HPDE6-E6E7 (cell line): ENCODE data around the gene TBX1.

Experiments used
- DNase-seq: peaks from one replicate; pipeline ENCODE4 v3.0.0; 2011; ENCODE audit warnings: missing footprints; ENCODE audit errors: extremely low spot score

TBX1 gene

DNA sequence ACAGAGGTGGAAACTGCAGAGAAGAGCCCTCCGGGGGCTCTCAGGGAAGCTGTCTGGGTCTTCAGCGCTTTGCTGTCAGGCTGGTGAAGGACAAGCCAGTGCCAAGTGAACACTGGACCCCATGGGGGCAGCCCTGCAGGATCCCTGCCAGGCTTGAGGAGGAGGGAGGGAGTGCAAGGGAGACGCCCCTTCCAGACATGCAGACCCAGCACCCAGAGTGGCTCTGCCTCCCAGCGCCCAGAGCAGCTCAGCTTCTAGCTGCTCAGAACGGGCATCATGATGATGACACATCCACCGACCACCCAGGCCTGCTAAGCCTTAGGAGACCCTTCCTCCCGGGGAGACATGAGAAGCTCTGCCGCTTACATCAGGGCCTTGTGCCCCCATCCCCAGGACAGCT is 39.7 kb downstream of the TBX1 start:
- no peak for DNase-seq

DNA sequence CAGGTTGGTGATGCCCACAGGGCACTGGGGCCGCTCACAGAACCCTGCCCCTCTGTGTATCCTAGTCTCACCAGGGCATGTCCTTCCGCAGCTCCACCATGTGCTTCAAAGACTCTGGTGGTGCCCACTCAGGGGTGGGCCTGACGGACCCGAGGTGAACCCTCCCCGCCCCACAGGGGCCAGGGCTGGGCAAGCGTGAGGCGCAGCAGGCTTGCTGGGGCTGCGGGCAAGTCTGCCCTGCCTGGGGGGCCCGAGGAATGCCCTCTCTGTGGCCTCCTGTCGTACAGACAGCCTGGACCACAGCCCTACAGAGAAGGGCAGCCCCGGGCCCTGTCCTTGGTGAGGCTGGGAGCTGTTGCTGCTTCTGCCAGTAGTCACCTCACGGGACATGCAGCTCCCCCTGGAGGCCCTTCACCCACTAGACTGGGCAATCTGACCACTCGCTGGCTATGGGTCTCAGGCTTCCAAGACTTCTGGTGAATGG is 40.2 kb downstream of the TBX1 start:
- no peak for DNase-seq

DNA sequence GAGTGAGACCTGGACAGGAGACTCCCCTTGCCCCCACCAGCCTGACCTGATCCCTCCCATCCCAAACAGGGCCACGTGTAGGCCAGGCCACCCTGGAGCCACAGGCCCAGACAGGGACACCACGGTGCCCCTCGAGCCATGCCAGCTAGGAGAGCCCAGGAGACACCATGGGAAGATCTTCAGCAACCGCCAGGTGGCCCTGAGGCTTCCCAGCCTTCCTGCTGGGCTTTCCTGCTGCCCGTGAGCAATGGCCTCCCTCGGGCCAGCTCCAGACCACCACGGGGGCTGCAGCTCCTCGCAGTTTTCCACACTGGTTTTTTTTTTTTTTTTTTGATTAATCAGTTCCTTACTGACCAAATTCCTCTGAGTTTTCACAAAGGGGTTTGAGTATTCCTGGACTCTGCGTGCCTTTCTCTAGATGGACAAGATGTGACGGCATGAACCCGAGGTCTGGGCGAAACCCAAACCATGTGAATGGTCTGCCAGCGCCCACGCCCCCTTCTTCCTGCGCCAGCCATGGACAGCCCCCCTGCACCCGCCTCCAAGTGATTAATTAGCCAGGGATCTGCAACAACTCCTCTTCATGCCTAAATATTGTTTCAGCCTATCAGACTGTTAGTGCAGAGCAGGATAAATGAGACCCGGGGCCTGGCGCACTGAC is 40.9 kb downstream of the TBX1 start:
- no peak for DNase-seq

DNA sequence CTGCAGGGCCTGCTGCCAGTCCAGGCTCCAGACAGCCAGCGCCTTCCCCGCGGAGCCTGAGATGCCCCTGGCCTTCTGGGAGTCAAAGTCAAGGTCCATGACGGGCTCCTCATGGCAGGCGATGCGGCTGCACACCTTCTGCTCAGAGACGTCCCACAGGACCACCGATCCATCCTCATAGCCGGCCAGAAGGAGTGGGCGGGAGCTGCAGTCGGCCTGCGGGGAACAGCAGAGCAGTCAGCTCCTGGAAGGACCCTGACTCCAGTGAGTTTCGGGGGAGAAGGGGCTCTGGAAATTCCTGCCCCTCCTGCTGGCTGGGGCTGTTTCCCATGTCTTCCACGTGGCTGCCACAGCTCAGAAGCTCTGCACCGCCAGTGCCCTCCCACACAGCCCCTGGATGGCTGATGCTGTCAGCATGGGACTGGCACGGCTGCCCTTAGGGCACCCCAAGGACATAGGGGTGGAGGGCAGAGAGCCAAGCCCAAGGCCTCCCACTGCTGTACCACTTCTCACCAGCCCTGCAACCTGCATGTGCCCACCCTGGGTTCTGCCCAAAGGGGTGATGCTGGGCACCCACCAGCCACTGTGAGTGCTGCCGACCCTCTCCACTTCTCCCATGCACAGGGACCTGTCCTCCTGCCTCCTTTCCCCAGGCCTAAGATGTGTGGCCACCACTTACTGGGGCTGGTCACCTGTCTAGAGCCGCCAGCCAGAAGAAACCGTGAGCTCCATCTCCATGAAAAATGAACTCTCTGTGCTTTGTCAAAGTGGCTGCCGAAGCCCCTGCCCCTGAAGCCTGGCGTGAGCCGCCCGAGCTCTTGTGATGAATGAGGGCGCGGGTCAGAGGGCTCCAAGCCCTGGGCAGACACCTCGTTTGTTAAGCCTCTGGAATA is 41.7 kb downstream of the TBX1 start:
- DNase-seq: no peak

DNA sequence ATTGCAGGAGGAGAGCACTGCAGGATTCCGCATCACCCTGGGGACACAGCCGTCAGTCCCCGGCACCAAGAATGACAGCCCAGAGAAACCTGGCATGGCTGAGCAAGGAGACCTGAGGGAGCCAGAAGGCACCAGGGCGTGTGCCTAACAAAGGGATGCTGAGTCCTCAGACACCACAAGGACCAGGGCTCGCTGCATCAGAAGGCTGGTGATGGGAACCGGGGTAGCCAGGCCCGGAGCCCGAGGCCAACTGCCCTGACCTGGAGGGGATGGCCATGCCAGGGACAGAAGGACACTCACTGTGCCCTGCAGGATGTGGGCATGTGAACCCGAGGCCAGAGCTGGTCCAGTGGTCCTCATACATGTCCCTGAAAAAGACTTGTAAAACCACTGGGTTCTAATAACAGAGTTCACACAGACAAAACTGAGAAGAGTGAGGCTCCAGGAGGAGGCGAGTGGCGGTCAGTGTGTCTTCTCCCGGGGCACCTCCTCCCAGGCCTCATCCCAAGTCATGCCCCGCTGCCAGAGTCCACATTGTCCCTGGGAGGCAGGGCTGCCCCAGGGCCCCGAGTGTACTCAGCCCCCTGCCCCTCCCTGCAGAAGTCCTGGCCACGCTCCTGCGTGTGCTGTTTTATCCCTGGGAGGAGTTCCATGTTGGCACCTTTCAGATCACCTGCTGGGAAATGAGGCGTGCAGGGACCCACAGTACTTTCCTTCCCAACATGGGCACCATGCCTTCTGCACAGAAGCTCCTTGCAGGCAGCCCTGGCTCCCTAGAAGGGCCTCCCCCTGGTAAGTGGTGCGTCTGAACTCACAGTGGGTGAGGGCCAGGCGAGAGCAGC is 42.5 kb downstream of the TBX1 start:
- no peak for DNase-seq

DNA sequence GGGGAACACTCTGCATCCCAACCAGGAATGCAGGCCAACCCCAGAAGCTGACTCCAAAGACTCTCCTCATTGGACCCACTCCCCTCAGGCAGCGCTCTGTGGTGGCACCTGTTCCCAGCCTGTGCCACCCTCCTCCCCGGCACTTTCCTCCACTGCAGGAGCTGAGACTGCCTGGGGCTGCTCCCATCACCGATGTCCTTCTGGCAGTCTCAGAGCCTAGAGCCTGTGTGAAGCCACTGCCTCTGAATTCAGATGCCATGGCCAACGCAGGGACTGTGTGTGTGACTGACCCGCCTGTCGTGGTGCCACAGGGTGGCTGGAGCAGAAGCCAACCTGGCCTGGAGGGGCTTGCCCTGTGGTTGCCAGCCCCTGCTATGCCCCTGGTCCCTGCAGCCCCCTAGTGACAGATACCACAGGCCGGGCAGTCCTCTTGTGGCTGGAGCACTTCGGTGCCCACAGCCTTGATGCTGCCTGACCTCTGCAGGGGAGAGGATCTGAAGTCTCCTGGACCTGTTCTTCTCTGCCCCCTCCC is 43.2 kb downstream of the TBX1 start:
- no peak for DNase-seq

DNA sequence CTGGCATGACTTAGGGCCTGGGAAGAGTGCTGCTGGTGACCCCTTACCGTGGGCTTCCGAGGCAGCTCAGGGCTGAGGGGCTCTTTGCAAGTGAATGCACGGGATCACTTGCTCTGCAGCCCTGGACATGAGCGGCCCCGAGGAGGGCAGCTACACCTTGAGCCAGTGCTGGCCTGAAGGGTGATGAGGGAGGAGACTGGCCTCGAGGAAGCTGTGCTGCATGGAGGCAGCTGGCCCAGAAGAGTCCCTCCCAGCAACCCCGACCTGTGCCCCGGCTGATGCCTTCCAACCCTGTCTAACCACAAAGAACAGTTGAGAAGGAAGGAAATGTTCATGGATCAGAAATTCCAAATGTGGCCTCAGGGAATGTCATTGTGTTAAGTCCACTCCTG is 45.2 kb downstream of the TBX1 start:
- peak; percentile 31 for DNase-seq

DNA sequence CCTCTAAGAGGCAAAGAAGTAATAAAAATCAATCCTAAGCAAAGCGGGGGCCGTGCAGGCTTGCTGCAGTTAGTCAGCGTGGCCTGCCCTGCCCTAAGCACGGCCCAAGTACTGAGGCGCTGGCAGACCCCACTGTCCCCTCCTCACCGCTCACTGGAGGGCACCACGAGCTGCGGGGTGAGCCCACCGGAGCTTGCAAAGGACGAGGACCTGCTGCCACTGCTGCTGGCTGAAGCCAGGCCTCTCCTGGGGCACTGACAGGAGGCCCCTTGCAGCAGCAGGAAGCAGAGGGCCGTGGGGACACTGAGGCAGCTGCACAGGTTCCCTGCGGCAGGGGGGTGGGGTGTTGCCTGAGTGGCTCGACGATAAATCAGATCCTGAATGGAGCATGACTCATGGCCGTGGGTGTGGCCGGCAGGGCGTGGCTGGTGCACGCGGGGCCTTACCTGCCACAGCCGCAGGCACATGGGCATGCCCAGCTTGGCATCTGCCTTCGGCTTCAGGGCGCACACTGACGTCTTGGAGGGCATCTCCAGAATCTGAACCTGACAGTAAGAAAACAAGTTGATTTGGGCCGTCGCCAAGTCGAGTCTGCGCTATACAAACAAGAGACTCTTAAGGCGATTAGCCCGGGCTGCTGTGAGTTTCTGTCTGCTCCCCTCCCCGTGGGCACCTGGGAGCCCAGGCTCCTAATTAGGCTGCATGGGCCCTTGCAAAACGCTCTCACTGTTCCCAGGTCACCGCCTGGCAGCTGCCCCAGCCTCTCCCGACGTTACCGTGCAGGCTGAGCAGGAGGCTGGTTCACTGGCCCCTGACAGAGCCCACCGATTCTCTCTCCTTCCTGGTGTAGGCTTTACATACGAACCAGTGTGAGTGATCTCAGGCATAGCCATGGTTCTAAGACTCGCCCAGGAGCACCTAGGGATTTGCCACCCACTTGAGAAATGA is 45.9 kb downstream of the TBX1 start:
- peak; percentile 93 for DNase-seq

DNA sequence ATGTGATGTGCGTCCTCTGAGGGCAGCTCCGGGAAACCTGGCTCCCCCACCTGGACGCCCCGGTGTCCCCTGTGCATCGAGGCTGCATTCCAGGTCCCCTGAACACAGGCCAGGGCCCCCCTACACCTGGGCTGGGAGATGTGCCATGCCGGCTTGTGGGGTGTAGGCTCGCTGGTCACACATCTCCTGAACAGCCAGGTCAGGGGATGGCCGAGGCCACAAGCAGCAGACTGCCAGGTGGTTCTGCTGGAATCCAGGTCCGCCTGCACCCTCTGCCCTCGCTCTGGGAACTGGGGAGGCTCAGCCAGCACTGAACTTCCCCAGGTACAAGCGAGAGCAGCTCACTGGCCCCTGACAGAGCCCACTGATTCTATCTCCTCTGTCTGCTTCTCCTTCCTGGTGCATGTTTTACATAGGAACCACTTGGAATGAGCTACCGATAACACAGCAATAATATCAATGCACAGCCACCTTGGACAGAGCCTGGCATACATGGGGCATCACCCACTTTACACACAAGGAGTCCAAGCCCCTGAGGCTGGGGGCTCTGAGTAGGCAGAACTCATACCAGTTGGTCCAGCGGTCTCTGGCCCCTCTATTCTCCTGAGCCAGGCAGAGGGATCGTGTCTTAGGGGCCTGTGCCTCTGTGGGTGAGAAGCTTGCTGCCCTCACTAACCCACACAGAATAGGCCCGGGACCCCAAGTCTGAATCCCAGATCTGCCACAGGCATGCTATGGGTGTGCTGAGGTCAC is 46.8 kb downstream of the TBX1 start:
- DNase-seq: no peak

DNA sequence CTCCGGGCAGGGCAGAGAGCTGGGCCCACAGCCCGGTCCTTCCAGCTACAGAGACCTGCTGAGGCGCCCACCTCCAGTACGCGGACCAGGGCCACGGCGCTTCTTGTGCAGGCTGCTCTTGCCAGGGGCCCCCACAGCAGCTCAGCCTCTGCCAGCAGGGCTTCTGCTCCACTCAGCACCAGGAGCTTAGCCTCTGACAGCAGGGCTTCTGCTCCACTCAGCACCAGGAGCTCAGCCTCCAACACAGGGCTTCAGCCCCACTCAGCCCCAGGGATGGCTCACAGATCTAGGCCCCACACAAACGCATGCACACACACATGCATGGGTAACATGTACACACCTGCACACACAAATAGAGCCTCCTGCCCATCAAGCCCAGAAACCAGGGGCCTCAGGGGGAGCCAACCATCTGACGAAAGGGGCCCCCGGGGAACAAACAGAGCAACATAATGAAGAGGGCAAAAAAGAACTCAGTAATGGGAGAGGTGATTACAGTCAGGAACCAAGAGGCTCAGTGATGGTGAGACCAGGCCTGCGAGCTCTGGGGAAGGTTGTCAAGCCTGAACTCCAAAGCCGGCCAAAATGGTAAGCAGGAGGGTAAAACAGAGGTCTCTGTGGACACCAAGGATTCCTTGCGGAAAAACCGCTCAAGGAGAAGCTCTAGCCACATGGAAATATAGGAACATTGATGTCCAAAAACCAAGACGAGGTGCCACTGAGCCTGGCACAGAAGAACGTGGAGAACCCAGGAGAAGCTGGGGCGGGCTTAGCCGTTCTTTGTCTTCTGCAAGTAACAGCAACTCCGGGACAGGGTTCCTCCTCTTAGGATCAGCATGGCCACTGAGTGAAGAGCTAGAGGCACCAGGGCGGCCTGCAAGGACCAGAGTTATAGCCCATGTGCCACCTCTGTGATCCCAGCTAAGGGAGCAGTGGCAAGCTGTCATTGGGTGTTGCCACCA is 47.6 kb downstream of the TBX1 start:
- no peak for DNase-seq

DNA sequence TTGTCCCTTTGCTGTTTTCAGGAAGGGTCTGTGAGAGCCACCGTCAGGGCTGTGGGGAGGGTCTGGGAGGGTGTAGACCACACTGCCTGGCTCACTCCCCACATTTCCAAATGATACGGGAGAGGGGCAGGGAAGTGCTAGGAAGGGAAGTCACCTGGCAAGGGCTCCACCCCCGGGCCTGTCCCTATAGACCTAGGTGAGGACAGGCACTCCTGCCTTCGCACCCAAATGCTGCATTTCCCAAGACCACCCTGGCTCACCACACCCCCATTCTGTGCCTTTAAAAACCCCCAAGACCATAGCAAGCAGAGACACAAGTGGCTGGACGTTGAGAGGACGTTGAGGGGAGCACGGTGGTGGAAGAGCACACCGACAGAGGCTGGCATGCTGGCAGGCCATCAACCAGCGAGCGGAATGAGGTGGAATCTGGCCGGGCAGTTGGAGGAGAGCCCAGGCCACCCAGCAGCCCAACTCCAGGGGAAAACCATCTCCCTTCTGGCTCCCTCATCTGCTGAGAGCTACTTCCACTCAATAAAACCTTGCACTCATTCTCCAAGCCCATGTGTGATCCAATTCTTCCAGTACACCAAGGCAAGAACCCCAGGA is 48.4 kb downstream of the TBX1 start:
- no peak for DNase-seq

DNA sequence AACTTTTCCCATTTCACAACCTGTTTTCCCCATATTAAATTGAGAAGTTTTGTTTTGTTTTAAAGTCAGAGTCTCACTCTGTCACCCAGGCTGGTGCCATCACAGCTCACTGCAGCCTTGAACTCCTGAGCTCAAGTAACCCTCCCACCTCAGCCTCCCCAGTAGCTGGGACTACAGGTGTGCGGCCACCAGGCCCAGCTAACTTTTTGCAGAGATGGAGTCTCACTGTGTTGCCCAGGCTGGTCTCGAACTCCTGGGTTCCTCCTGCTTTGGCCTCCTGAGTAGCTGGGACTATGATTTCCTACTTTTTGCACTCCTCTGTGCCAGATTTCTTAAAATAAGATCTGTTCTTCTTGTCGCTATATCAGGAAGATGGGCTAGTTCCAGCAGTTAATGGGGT is 49.2 kb downstream of the TBX1 start:
- DNase-seq: no peak

DNA sequence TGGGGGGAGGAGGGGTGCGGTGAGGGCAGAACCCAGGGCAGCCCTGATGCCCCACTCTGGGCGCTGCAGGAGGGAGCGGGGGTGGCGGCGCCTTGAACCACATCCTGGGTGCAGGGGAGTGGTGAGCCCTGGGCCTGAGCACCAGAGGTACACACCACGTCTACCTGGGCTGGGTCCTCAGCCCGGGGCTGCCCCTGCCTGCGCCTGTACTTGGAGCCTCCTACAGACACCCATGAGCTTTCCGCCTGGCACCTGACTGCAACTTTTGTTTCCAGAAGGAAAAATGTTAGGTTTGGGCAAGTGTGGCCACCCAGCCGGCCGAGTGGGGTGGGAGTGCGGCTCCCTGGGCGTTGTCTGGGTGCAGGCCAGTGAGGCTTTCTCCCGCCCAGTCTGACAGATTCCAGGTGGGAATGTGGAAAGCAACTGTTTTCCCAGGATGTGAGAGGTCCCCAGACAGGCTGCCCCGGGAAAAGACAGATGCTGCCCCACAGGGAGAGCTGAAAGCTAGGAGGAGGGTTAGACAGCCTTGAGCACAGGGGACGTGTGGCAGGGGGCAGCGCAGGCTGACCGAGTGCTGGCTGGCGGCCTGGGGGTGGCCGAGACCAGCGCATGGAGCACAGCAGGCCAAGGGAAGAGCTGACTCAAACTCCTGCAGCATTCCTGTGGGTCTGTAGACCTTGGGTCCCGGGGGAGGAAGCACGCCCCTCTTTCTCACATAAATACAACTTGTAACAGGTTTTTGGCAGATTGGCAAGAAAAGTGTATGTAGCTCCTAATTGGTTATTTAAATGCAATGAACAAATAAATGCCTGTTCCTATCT is 50.0 kb downstream of the TBX1 start:
- DNase-seq: no peak

DNA sequence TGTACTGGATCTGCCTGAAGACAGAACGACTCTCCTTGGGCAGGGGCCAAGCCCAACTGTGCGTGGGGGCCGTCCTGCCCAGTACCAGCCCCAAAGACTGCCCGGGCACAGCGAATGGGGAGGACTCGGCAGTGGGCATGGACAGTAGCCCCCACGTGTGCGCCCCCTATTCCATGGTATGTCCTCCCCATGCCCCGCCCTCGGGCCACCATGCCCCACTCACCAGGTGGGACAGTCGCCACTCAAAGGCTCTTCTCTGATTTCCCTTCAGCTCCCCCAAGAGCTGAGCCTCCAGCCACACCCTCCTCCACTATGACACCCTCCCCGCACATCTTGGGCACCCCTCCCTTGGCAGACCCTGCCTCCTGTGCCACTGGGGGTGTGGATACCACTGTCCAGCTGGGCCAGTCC is 50.6 kb downstream of the TBX1 start:
- no peak for DNase-seq

DNA sequence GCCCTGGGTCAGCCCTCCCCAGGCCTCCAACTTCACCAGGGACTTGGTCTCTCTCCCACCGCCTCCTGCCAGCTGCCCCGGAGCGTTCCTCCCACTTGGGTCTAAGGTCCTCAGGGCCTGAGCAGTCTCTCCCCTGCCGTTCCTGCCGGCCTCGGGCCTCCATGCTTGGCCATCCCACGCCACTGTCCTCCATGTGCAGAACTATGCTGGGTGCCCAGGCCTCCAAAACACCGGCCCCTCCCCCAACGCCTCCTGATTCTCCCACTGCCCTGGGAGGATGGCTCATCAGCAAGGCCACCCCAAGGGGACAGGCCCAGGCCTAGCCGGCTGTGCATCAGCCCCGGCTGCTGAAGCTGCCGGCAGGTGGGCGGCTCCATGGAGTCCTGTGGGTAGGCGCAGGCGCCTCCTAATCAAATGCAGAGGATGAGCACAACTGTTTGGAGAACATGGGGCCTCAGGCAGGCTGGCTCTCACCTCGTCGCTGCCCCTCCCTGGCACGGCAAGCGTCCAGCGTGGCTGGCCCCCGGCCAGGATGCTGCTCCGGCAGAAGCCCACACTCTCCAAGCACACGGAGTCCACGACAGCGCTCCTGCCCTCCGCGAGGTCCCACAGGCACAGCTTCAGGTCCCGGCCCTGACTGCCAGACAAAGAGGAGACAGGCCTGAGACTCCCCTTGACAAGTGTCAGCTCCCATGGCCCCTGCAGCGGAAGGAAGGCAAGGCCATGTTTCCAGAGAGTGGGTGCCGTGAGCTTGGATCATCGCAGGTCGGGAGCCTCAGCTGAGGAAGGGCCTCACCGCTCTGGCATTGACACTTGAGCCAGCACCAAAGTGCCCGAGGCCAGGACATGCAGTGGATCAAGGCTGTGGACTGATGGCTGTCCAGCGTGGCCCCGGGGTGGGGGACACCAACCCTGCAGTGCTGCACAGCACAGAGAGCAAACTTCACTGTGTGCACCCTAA is 51.5 kb downstream of the TBX1 start:
- DNase-seq: no peak

DNA sequence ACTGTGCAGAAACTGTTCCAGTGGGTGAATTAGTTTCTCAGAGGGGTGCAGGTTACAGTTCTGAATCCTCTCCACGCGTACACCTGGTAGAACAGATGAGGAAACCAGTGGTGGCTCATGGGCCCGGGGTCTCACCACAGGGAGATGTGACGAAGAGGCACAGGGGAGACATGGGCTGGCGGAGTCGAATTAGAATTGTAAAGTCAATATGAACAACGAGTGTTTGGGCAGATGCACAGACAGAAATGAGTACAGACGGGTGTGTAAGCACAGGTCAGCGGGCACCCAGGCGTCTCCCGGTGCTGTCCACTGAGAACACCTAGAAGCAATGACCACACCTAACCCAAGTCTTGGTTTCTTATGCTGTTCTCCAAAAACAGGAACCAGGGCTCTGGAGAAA is 52.3 kb downstream of the TBX1 start:
- no peak for DNase-seq
